Stomach smooth muscle (tissue), 2 donors: Measurements from ENCODE around the gene CFAP73.

ENCODE experiments used
- H3K27ac ChIP-seq: one replicate; pipeline ENCODE4 v1.7.0; 2013; ENCODE audit warnings: mild to moderate bottlenecking, low read length, inconsistent platforms
- H3K27me3 ChIP-seq, 2 donors: one replicate each; pipeline ENCODE4 v1.7.0; 2013; ENCODE audit warnings: low read length in 2 of 2; ENCODE audit not compliant: insufficient read depth in 2 of 2, control insufficient read depth in 1 of 2
- H3K36me3 ChIP-seq, 2 donors: one replicate each; pipeline ENCODE4 v1.7.0; 2013; ENCODE audit warnings: low read length in 2 of 2; ENCODE audit not compliant: control insufficient read depth in 2 of 2, insufficient read depth in 2 of 2
- H3K4me1 ChIP-seq: one replicate; pipeline ENCODE4 v1.7.0; 2013; ENCODE audit warnings: low read length; ENCODE audit not compliant: control insufficient read depth, insufficient read depth
- H3K4me3 ChIP-seq, 2 donors: one replicate each; pipeline ENCODE4 v1.7.0; 2013; ENCODE audit warnings: low read length in 2 of 2
- H3K9ac ChIP-seq, 2 donors: one replicate each; pipeline ENCODE4 v1.7.0; 2013; ENCODE audit warnings: low read length in 2 of 2, mild to moderate bottlenecking in 1 of 2
- H3K9me3 ChIP-seq, 2 donors: one replicate each; pipeline ENCODE4 v1.7.0; 2013; ENCODE audit warnings: low read length in 2 of 2; ENCODE audit not compliant: control insufficient read depth in 2 of 2
- donor health status: healthy.
- donor health status: Pancreatic carcinoma.

Gene CFAP73

DNA sequence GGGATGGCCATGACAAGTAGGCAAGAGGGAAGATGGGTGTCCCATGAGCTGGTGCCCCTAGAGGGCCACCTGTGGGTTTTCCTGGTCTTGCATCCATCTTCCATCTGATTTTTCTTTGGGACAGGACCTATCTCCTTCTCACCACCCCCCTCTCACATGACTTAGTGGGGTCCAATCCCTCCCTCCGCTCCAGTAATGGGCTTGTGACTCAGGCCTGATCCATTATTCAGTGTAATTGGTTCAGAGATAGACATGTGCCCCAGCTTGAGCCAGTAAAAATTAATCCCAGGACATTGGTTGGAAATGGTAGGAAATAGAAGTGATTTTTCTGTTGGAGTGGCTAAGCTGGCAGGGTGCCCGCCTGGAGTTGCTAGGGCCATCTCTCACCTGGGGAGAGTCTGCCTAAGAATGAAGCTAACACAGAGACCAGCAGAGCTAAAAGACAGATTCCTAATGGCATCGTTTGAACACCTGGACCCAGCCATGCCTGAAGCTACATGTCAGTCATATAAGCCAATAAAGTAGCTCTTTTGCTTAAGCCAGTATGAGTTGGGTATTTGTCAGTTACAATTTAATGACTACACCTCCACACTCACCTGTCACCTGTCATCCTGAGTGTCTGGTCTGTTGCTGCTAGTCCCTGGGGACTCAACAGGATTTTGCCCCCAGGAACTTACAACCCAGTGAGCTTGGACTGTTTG is 28.7 kb upstream of the CFAP73 start:
- Histone ChIP-seq H3K4me1 (no peaks in the 10 kb centered on the region), H3K27ac (no peak overlapping the region), H3K4me3 (no peak overlapping the region), H3K36me3 (no peaks in the 10 kb centered on the region), H3K9me3 (peaks cover 4 to 6% of the 10 kb centered on the region in 2 donors), H3K9ac (no peak overlapping the region), H3K27me3 (peaks cover 0 to 7% of the 10 kb centered on the region in 2 donors)

DNA sequence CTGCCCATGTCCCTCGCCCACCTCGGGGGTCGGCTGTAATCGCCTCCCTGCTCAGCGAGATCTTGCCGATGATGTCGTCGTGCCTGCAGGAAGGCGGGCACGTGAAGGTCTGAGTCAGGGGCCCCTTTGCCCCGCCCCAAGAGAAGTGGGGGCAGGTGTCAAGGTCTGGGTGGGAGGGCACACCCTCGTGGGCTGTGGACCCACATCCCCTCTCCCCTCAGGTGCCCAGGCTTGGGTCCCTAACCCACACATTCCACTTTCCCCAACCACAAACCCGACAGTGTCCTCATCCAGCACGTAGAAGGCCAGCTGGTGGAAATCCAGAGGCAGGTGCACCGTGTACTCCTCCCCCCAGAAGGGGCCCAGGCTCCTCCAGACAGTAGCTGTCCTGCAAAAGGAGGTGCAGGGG is 21.7 kb upstream of the CFAP73 start:
- H3K27me3 ChIP-seq = peaks cover 6 to 10% of the 10 kb centered on the region in 2 donors
- H3K36me3 ChIP-seq = no peaks in the 10 kb centered on the region
- no peak overlapping the region for H3K27ac ChIP-seq
- no peaks in the 10 kb centered on the region for H3K4me1 ChIP-seq
- no peak overlapping the region for H3K4me3 ChIP-seq
- H3K9me3 ChIP-seq = peaks cover 4 to 6% of the 10 kb centered on the region in 2 donors
- H3K9ac ChIP-seq = no peak overlapping the region

DNA sequence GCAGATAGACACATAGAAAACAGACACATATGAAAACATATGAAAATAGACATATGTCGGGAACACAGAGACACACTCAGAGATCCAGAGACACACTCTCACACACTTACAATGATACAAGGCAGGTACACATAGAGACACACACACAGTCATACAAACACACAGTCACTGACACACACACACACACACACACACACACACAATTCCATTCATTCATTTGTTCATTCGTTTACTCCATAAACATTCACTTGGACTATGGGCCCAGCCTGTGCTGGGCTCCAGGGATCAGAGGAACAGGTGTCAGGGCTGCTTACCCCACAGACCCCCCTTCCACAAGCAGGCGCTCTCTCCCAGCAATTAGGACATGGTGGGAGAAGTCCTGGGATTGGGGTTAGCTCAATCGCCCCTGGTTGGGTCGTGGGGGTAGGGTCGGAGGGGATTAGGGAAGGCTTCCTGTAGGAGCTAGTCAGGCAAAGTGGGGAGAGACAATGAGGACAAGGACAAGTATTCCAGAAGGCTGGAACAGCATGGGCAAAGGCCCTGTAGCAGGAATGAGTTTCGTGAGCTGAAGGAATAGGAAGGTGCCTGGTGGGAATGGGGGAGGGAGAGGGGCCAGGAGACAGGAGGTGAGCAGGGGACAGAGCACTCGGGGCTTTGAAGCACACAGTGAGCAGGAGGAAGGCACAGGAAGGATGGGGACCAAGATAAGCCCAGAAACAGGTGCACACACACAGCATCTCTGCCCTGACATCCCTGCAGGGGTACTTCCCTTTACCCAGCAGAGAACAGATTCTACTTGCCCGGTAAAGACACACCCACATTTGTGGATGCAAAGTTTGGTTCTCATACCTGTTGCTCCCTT is 20.5 kb upstream of the CFAP73 start:
- Histone ChIP-seq H3K4me3 (no peak overlapping the region), H3K27ac (no peak overlapping the region), H3K27me3 (peaks cover 8 to 18% of the 10 kb centered on the region in 2 donors), H3K36me3 (no peaks in the 10 kb centered on the region), H3K9me3 (no peaks in the 10 kb centered on the region), H3K9ac (no peak overlapping the region), H3K4me1 (no peaks in the 10 kb centered on the region)

DNA sequence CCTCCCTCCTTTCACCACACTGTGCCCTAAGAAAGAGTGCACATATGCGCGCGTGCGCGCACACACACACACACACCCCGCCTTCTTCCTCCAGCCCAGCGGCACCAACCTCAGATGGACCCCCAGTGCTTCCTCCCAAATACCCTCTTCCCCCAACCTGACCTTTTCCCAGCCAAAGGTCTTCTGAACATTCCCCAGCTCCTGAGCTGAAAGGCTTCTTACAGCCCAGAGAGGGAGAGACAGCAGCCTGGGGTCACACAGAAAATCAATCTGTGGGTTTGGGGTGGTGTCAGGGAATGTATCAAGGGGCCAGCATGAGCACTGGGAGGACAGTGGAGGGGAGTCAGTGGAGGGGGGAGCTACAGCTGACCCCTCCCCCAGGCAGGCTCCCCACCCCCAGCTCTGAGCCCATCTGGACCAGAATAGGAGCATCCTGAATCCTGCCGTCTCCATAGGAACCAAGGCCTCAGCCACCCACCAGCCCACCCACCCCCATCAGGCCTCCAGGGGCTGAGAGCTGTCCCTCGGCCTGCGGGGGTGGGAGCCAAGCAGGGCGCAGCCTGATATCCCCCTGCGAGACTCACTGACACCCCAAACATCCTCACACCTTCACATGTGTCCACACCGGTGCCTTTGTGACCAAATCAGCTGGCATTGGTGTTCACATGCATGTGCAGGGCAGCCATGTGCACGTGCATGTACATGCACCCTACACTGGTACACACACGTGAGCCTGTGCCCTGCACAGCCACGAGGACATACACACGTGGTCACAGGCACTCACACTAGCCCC is 19.7 kb upstream of the CFAP73 start:
- Histone ChIP-seq H3K27ac (no peak overlapping the region), H3K27me3 (peaks cover 15 to 19% of the 10 kb centered on the region in 2 donors), H3K4me3 (no peak overlapping the region), H3K36me3 (no peaks in the 10 kb centered on the region), H3K4me1 (no peaks in the 10 kb centered on the region), H3K9ac (no peak overlapping the region), H3K9me3 (no peaks in the 10 kb centered on the region)

GRCh38 chr12:113130457-113131135 is 18.9 kb upstream of the CFAP73 start:
- Histone ChIP-seq H3K36me3 (no peaks in the 10 kb centered on the region), H3K9ac (no peak overlapping the region), H3K9me3 (no peaks in the 10 kb centered on the region), H3K4me1 (no peaks in the 10 kb centered on the region), H3K4me3 (no peak overlapping the region), H3K27ac (no peak overlapping the region), H3K27me3 (peaks cover 20 to 24% of the 10 kb centered on the region in 2 donors)

DNA sequence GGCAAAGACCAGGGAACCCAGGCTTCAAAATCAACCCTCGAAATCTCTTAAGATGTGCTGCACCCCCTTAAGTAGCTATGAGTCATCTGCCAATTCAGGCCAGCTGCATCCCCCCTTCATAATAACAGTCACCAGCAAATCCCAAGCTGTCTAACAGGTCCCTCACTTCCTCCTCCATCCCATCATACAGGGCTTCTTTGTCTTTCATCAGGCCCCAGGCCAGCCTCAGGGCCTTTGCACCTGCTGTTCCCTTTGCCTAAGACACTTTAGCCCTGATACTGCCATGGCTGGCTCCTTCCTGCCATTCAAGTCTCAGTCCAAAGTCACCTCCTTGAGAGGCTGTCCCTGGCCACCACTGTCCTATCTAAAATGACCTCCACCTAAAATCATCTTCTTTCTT is 18.0 kb upstream of the CFAP73 start:
- H3K4me1 ChIP-seq = no peaks in the 10 kb centered on the region
- no peak overlapping the region for H3K9ac ChIP-seq
- no peak overlapping the region for H3K4me3 ChIP-seq
- no peak overlapping the region for H3K27ac ChIP-seq
- H3K9me3 ChIP-seq = no peaks in the 10 kb centered on the region
- H3K36me3 ChIP-seq = no peaks in the 10 kb centered on the region
- peaks cover 23 to 29% of the 10 kb centered on the region in 2 donors for H3K27me3 ChIP-seq

GRCh38 chr12:113133036-113133435 is 16.5 kb upstream of the CFAP73 start:
- Histone ChIP-seq H3K4me1 (no peaks in the 10 kb centered on the region), H3K9me3 (no peaks in the 10 kb centered on the region), H3K4me3 (no peak overlapping the region), H3K9ac (no peak overlapping the region), H3K36me3 (no peaks in the 10 kb centered on the region), H3K27me3 (peaks cover 27 to 33% of the 10 kb centered on the region in 2 donors), H3K27ac (no peak overlapping the region)

GRCh38 chr12:113133666-113134065 is 15.9 kb upstream of the CFAP73 start:
- Histone ChIP-seq H3K27me3 (peaks cover 27 to 33% of the 10 kb centered on the region in 2 donors), H3K27ac (no peak overlapping the region), H3K9me3 (no peaks in the 10 kb centered on the region), H3K4me1 (no peaks in the 10 kb centered on the region), H3K9ac (no peak overlapping the region), H3K4me3 (no peak overlapping the region), H3K36me3 (no peaks in the 10 kb centered on the region)

GRCh38 chr12:113134071-113134470 is 15.5 kb upstream of the CFAP73 start:
- no peaks in the 10 kb centered on the region for H3K36me3 ChIP-seq
- H3K27ac ChIP-seq = no peak overlapping the region
- no peaks in the 10 kb centered on the region for H3K9me3 ChIP-seq
- H3K4me3 ChIP-seq = no peak overlapping the region
- H3K9ac ChIP-seq = no peak overlapping the region
- no peaks in the 10 kb centered on the region for H3K4me1 ChIP-seq
- H3K27me3 ChIP-seq = peaks cover 25 to 33% of the 10 kb centered on the region in 2 donors

- no peak overlapping the region for H3K27ac ChIP-seq
- no peaks in the 10 kb centered on the region for H3K4me1 ChIP-seq
- H3K36me3 ChIP-seq = no peaks in the 10 kb centered on the region
- H3K4me3 ChIP-seq = no peak overlapping the region
- no peak overlapping the region for H3K9ac ChIP-seq
- peaks cover 25 to 33% of the 10 kb centered on the region in 2 donors for H3K27me3 ChIP-seq
- H3K9me3 ChIP-seq = no peaks in the 10 kb centered on the region
These were observed 15.0 kb upstream of the CFAP73 start for GRCh38 chr12:113134521-113134951.
